ENCODE results near the gene TMEM130.

Gene TMEM130

GRCh38 chr7:98869597-98870120 lies at the start of gene TMEM130:
TMEM130 (minus strand) TSS chr7:98870014; CDS start chr7:98869861, 153 bp downstream.
- Mint-ChIP-seq H3K27me3 (peaks cover 15 to 19% of the 10 kb centered on the region in 2 donors), H3K36me3 (no peaks in the 10 kb centered on the region), H3K9me3 (no peaks in the 10 kb centered on the region), H3K4me3 (peak within 1 kb of the TSS; percentile 82 to 84), H3K4me1 (peaks cover 6 to 19% of the 10 kb centered on the region in 2 donors), H3K27ac (peak within 1 kb of the TSS; percentile 83)
- peak; percentile 24 to 26 for ATAC-seq (replicated peaks)
- DNase-seq, result peak; percentile 21

- H3K27me3 Mint-ChIP-seq, result no peaks in the 10 kb centered on the region
- H3K9me3 Mint-ChIP-seq, result no peaks in the 10 kb centered on the region
- H3K4me3 Mint-ChIP-seq, result no peak overlapping the region
- DNase-seq, result no peak
- no peak for ATAC-seq (replicated peaks)
- H3K27ac Mint-ChIP-seq, result no peak overlapping the region
- peaks cover 39 to 48% of the 10 kb centered on the region in 2 donors for H3K36me3 Mint-ChIP-seq
- H3K4me1 Mint-ChIP-seq, result no peaks in the 10 kb centered on the region
Measured at GRCh38 chr7:98917331-98917730, 47.5 kb upstream of the TMEM130 start.

GRCh38 chr7:98913612-98914011 lies 43.8 kb upstream of the TMEM130 start:
- H3K4me1 Mint-ChIP-seq, result no peaks in the 10 kb centered on the region
- DNase-seq (no peak), ATAC-seq (replicated peaks) (no peak)
- H3K27me3 Mint-ChIP-seq, result no peaks in the 10 kb centered on the region
- peaks cover 25 to 49% of the 10 kb centered on the region in 2 donors for H3K36me3 Mint-ChIP-seq
- no peak overlapping the region for H3K27ac Mint-ChIP-seq
- H3K9me3 Mint-ChIP-seq, result no peaks in the 10 kb centered on the region
- no peak overlapping the region for H3K4me3 Mint-ChIP-seq

- peaks cover 31 to 55% of the 10 kb centered on the region in 2 donors for H3K36me3 Mint-ChIP-seq
- DNase-seq, result no peak
- peak overlapping the region; percentile 51 for H3K27ac Mint-ChIP-seq
- H3K9me3 Mint-ChIP-seq, result no peaks in the 10 kb centered on the region
- no peaks in the 10 kb centered on the region for H3K4me1 Mint-ChIP-seq
- H3K4me3 Mint-ChIP-seq, result no peak overlapping the region
- ATAC-seq (replicated peaks), result no peak
- H3K27me3 Mint-ChIP-seq, result no peaks in the 10 kb centered on the region
Measured at GRCh38 chr7:98913026-98913425, 43.2 kb upstream of the TMEM130 start.

- Mint-ChIP-seq H3K4me3 (no peak overlapping the region), H3K4me1 (no peaks in the 10 kb centered on the region), H3K36me3 (peaks cover 31 to 55% of the 10 kb centered on the region in 2 donors), H3K27me3 (no peaks in the 10 kb centered on the region), H3K9me3 (no peaks in the 10 kb centered on the region), H3K27ac (no peak overlapping the region)
- DNase-seq (no peak), ATAC-seq (replicated peaks) (no peak)
Measured at GRCh38 chr7:98911916-98912315, 42.1 kb upstream of the TMEM130 start.

GRCh38 chr7:98910427-98910826 lies 40.6 kb upstream of the TMEM130 start:
- no peaks in the 10 kb centered on the region for H3K9me3 Mint-ChIP-seq
- peaks cover 27 to 50% of the 10 kb centered on the region in 2 donors for H3K36me3 Mint-ChIP-seq
- H3K27ac Mint-ChIP-seq, result no peak overlapping the region
- H3K4me3 Mint-ChIP-seq, result no peak overlapping the region
- ATAC-seq (replicated peaks) (no peak), DNase-seq (no peak)
- no peaks in the 10 kb centered on the region for H3K4me1 Mint-ChIP-seq
- no peaks in the 10 kb centered on the region for H3K27me3 Mint-ChIP-seq

- no peak for DNase-seq
- ATAC-seq (replicated peaks), result no peak
- H3K36me3 Mint-ChIP-seq, result peaks cover 33 to 60% of the 10 kb centered on the region in 2 donors
- H3K27me3 Mint-ChIP-seq, result no peaks in the 10 kb centered on the region
- H3K4me1 Mint-ChIP-seq, result no peaks in the 10 kb centered on the region
- H3K9me3 Mint-ChIP-seq, result no peaks in the 10 kb centered on the region
- no peak overlapping the region for H3K27ac Mint-ChIP-seq
- H3K4me3 Mint-ChIP-seq, result no peak overlapping the region
Measured at GRCh38 chr7:98909487-98909886, 39.7 kb upstream of the TMEM130 start.

GRCh38 chr7:98908585-98908984 lies 38.8 kb upstream of the TMEM130 start:
- DNase-seq (no peak), ATAC-seq (replicated peaks) (no peak)
- Mint-ChIP-seq H3K27me3 (no peaks in the 10 kb centered on the region), H3K27ac (no peak overlapping the region), H3K9me3 (no peaks in the 10 kb centered on the region), H3K4me3 (no peak overlapping the region), H3K4me1 (no peaks in the 10 kb centered on the region), H3K36me3 (peaks cover 36 to 62% of the 10 kb centered on the region in 2 donors)

- H3K9me3 Mint-ChIP-seq, result no peaks in the 10 kb centered on the region
- ATAC-seq (replicated peaks), result no peak
- no peaks in the 10 kb centered on the region for H3K27me3 Mint-ChIP-seq
- H3K4me3 Mint-ChIP-seq, result no peak overlapping the region
- H3K4me1 Mint-ChIP-seq, result no peaks in the 10 kb centered on the region
- no peak overlapping the region for H3K27ac Mint-ChIP-seq
- peaks cover 33 to 59% of the 10 kb centered on the region in 2 donors for H3K36me3 Mint-ChIP-seq
- no peak for DNase-seq
Measured at GRCh38 chr7:98907570-98907969, 37.8 kb upstream of the TMEM130 start.

- Mint-ChIP-seq H3K9me3 (no peaks in the 10 kb centered on the region), H3K4me3 (no peak overlapping the region), H3K27ac (no peak overlapping the region), H3K36me3 (peaks cover 44 to 65% of the 10 kb centered on the region in 2 donors), H3K27me3 (no peaks in the 10 kb centered on the region), H3K4me1 (no peaks in the 10 kb centered on the region)
- ATAC-seq (replicated peaks), result no peak
- no peak for DNase-seq
Measured at GRCh38 chr7:98903246-98903645, 33.4 kb upstream of the TMEM130 start.

GRCh38 chr7:98902523-98902922 lies 32.7 kb upstream of the TMEM130 start:
- peaks cover 36 to 59% of the 10 kb centered on the region in 2 donors for H3K36me3 Mint-ChIP-seq
- DNase-seq, result no peak
- H3K9me3 Mint-ChIP-seq, result no peaks in the 10 kb centered on the region
- no peak overlapping the region for H3K27ac Mint-ChIP-seq
- no peaks in the 10 kb centered on the region for H3K4me1 Mint-ChIP-seq
- no peak for ATAC-seq (replicated peaks)
- no peaks in the 10 kb centered on the region for H3K27me3 Mint-ChIP-seq
- no peak overlapping the region for H3K4me3 Mint-ChIP-seq

- Mint-ChIP-seq H3K4me3 (no peak overlapping the region), H3K27me3 (no peaks in the 10 kb centered on the region), H3K9me3 (no peaks in the 10 kb centered on the region), H3K27ac (no peak overlapping the region), H3K36me3 (peaks cover 43 to 68% of the 10 kb centered on the region in 2 donors), H3K4me1 (no peaks in the 10 kb centered on the region)
- ATAC-seq (replicated peaks), result no peak
- DNase-seq, result no peak
Measured at GRCh38 chr7:98900815-98901214, 31.0 kb upstream of the TMEM130 start.

- no peak for ATAC-seq (replicated peaks)
- no peak for DNase-seq
- peaks cover 44 to 63% of the 10 kb centered on the region in 2 donors for H3K36me3 Mint-ChIP-seq
- H3K9me3 Mint-ChIP-seq, result no peaks in the 10 kb centered on the region
- no peaks in the 10 kb centered on the region for H3K27me3 Mint-ChIP-seq
- H3K4me1 Mint-ChIP-seq, result no peaks in the 10 kb centered on the region
- no peak overlapping the region for H3K27ac Mint-ChIP-seq
- H3K4me3 Mint-ChIP-seq, result no peak overlapping the region
Measured at GRCh38 chr7:98899816-98900215, 30.0 kb upstream of the TMEM130 start.

GRCh38 chr7:98892609-98893008 lies 22.8 kb upstream of the TMEM130 start:
- no peak for DNase-seq
- no peak overlapping the region for H3K27ac Mint-ChIP-seq
- no peak overlapping the region for H3K4me3 Mint-ChIP-seq
- H3K9me3 Mint-ChIP-seq, result no peaks in the 10 kb centered on the region
- no peak for ATAC-seq (replicated peaks)
- H3K27me3 Mint-ChIP-seq, result no peaks in the 10 kb centered on the region
- peaks cover 1 to 8% of the 10 kb centered on the region in 2 donors for H3K4me1 Mint-ChIP-seq
- peaks cover 31 to 45% of the 10 kb centered on the region in 2 donors for H3K36me3 Mint-ChIP-seq

- no peak overlapping the region for H3K27ac Mint-ChIP-seq
- peaks cover 7 to 20% of the 10 kb centered on the region in 2 donors for H3K4me1 Mint-ChIP-seq
- DNase-seq, result no peak
- no peak overlapping the region for H3K4me3 Mint-ChIP-seq
- no peaks in the 10 kb centered on the region for H3K9me3 Mint-ChIP-seq
- no peak for ATAC-seq (replicated peaks)
- H3K36me3 Mint-ChIP-seq, result peaks cover 24 to 44% of the 10 kb centered on the region in 2 donors
- no peaks in the 10 kb centered on the region for H3K27me3 Mint-ChIP-seq
Measured at GRCh38 chr7:98887038-98887437, 17.2 kb upstream of the TMEM130 start.

- H3K9me3 Mint-ChIP-seq, result no peaks in the 10 kb centered on the region
- ATAC-seq (replicated peaks) (no peak), DNase-seq (no peak)
- H3K36me3 Mint-ChIP-seq, result peaks cover 19 to 38% of the 10 kb centered on the region in 2 donors
- H3K27ac Mint-ChIP-seq, result no peak overlapping the region
- H3K4me1 Mint-ChIP-seq, result peaks cover 7 to 30% of the 10 kb centered on the region in 2 donors
- H3K4me3 Mint-ChIP-seq, result no peak overlapping the region
- no peaks in the 10 kb centered on the region for H3K27me3 Mint-ChIP-seq
Measured at GRCh38 chr7:98884416-98884815, 14.6 kb upstream of the TMEM130 start.
